H1 (cell line): ENCODE results near the gene LARP4B. TPM values are rescaled to one million over a fixed set of nuclear protein-coding genes. Genes with fewer than 3 reads are reported as not detected.

ENCODE experiments used
- CTCF ChIA-PET: fragments of 300-600 bp; sonication (Branson Sonifier 250); formaldehyde crosslinking; loops from one replicate; lab custom pipeline; 2021; ENCODE audit not compliant: partially characterized antibody; lab: Charles Lee
- POLR2A ChIA-PET: fragments of 300-600 bp; sonication (Branson Sonifier 250); formaldehyde crosslinking; loops from one replicate; lab custom pipeline; 2021; ENCODE audit warnings: inconsistent platforms; ENCODE audit not compliant: partially characterized antibody; lab: Charles Lee
- DNase-seq, 2 experiments: peaks; one replicate each; pipeline versions ENCODE4 v3.0.0 to v3.0.0-alpha.2; 2010 to 2022; ENCODE audit warnings: low spot score in 2 of 2, low read depth in 1 of 2, mixed read lengths in 1 of 2
- FAIRE-seq: peaks from 2 replicates; lab custom pipeline; 2011; peaks lifted over from hg19 to GRCh38; lab: Jason Lieb, UNC
- H2AFZ ChIP-seq: 2 replicates; pipeline ENCODE4 v1.8.1; 2012; ENCODE audit warnings: low read length, inconsistent platforms
- H2AK5ac ChIP-seq: 2 replicates; pipeline ENCODE4 v1.6.1; 2013; ENCODE audit warnings: low read depth, low read length
- H2BK120ac ChIP-seq: replicated peaks from 2 replicates; pipeline ENCODE3; 2013; ENCODE audit warnings: low read depth, low read length, inconsistent platforms
- H2BK12ac ChIP-seq: 2 replicates; pipeline ENCODE4 v1.6.1; 2013; ENCODE audit warnings: low read depth, low read length
- H2BK15ac ChIP-seq: 2 replicates; pipeline ENCODE4 v1.6.1; 2013; ENCODE audit warnings: low read length
- H2BK20ac ChIP-seq: 2 replicates; pipeline ENCODE4 v1.6.1; 2013; ENCODE audit warnings: low read length
- H2BK5ac ChIP-seq: 2 replicates; pipeline ENCODE4 v1.6.1; 2013; ENCODE audit warnings: low read depth, low read length
- H3K14ac ChIP-seq: 2 replicates; pipeline ENCODE4 v1.6.1; 2013; ENCODE audit warnings: inconsistent platforms; ENCODE audit not compliant: insufficient read length
- H3K18ac ChIP-seq: 2 replicates; pipeline ENCODE4 v1.6.1; 2013; ENCODE audit warnings: low read length; ENCODE audit errors: extremely low read depth
- H3K23ac ChIP-seq: 2 replicates; pipeline ENCODE4 v1.6.1; 2013; ENCODE audit warnings: inconsistent platforms; ENCODE audit not compliant: insufficient read length
- H3K23me2 ChIP-seq: 2 replicates; pipeline ENCODE4 v1.6.1; 2013; ENCODE audit warnings: low read depth, low read length
- H3K27ac ChIP-seq: 2 replicates; pipeline ENCODE4 v1.6.1; 2011; ENCODE audit warnings: low read depth, low read length, inconsistent platforms
- H3K27me3 ChIP-seq, 4 experiments: replicated peaks in 1 of 4; 1 replicate in 1 of 4; 2 replicates in 3 of 4; pipeline versions ENCODE4 v1.6.1 to v1.8.1; 2011 to 2013; ENCODE audit warnings: low read length in 3 of 4, mild to moderate bottlenecking in 3 of 4, inconsistent platforms in 2 of 4, mixed read lengths in 2 of 4, moderate library complexity in 1 of 4; ENCODE audit not compliant: control insufficient read depth in 3 of 4, insufficient read depth in 3 of 4; ENCODE audit errors: extremely low read depth in 1 of 4
- H3K36me3 ChIP-seq, 4 experiments: 2 replicates each; pipeline versions ENCODE4 v1.6.1 to v1.8.1; 2011 to 2013; ENCODE audit warnings: mild to moderate bottlenecking in 4 of 4, low read length in 3 of 4, moderate library complexity in 2 of 4, control low read depth in 1 of 4, inconsistent platforms in 1 of 4; ENCODE audit not compliant: insufficient read depth in 4 of 4, control insufficient read depth in 2 of 4
- H3K4ac ChIP-seq: replicated peaks from 2 replicates; pipeline ENCODE3; 2013; ENCODE audit warnings: low read length, low read depth, mixed read lengths, inconsistent platforms; ENCODE audit not compliant: insufficient read length
- H3K4me1 ChIP-seq, 4 experiments: replicated peaks in 1 of 4; 1 replicate in 1 of 4; 2 replicates in 3 of 4; pipeline versions ENCODE4 v1.6.1 to v1.8.1; 2011 to 2013; ENCODE audit warnings: low read length in 3 of 4, inconsistent platforms in 2 of 4, mixed read lengths in 1 of 4; ENCODE audit not compliant: insufficient read depth in 4 of 4, control insufficient read depth in 3 of 4
- H3K4me2 ChIP-seq, 2 experiments: 2 replicates each; pipeline versions ENCODE4 v1.6.1 to v1.8.1; 2011 to 2013; ENCODE audit warnings: low read depth in 2 of 2, low read length in 2 of 2, control low read depth in 1 of 2, inconsistent platforms in 1 of 2, mild to moderate bottlenecking in 1 of 2; ENCODE audit not compliant: insufficient read depth in 1 of 2
- H3K4me3 ChIP-seq, 4 experiments: fragments of 200-600, 300-600 bp in 1 of 4; sonication (generic), shearing (Covaris generic), sonication (Bioruptor Twin) in 1 of 4; 2 replicates each; pipeline versions ENCODE4 v1.5.1 to v1.8.1; 2011 to 2016; ENCODE audit warnings: low read length in 4 of 4, low read depth in 3 of 4, control low read depth in 2 of 4, inconsistent platforms in 2 of 4, mild to moderate bottlenecking in 2 of 4, mixed read lengths in 1 of 4, moderate library complexity in 1 of 4; ENCODE audit not compliant: insufficient read depth in 2 of 4; ENCODE audit errors: extremely low read depth in 1 of 4
- H3K56ac ChIP-seq: replicated peaks from 2 replicates; pipeline ENCODE3; 2013; ENCODE audit warnings: low read depth, mild to moderate bottlenecking, mixed read lengths, low read length, inconsistent platforms; ENCODE audit not compliant: insufficient read length
- H3K79me1 ChIP-seq: 2 replicates; pipeline ENCODE4 v1.6.1; 2013; ENCODE audit warnings: low read depth, low read length, control low read depth
- H3K79me2 ChIP-seq, 2 experiments: 2 replicates each; pipeline versions ENCODE4 v1.6.1 to v1.8.1; 2012 to 2013; ENCODE audit warnings: low read length in 2 of 2, mild to moderate bottlenecking in 2 of 2, inconsistent platforms in 1 of 2; ENCODE audit not compliant: insufficient read depth in 2 of 2, control insufficient read depth in 1 of 2
- H3K9ac ChIP-seq, 4 experiments: replicated peaks in 1 of 4; 1 replicate in 1 of 4; 2 replicates in 3 of 4; pipeline versions ENCODE4 v1.6.1 to v1.8.1; 2011 to 2013; ENCODE audit warnings: low read depth in 3 of 4, low read length in 3 of 4, control low read depth in 2 of 4, mild to moderate bottlenecking in 2 of 4, moderate library complexity in 2 of 4, inconsistent platforms in 1 of 4; ENCODE audit errors: extremely low read depth in 1 of 4
- H3K9me3 ChIP-seq, 2 experiments: 2 replicates each; pipeline versions ENCODE4 v1.6.1 to v1.8.1; 2012 to 2013; ENCODE audit warnings: mild to moderate bottlenecking in 2 of 2, moderate library complexity in 2 of 2, control low read depth in 1 of 2, inconsistent platforms in 1 of 2, low read depth in 1 of 2, low read length in 1 of 2, mixed read lengths in 1 of 2; ENCODE audit not compliant: insufficient read depth in 2 of 2
- H4K20me1 ChIP-seq, 2 experiments: replicated peaks in 1 of 2; 2 replicates each; pipeline versions ENCODE3 to v1.8.1; 2011 to 2013; ENCODE audit warnings: inconsistent platforms in 2 of 2, low read length in 2 of 2, mild to moderate bottlenecking in 1 of 2; ENCODE audit not compliant: insufficient read depth in 2 of 2, control insufficient read depth in 1 of 2
- H4K5ac ChIP-seq: 2 replicates; pipeline ENCODE4 v1.6.1; 2013; ENCODE audit warnings: low read length, low read depth, mixed read lengths, inconsistent platforms; ENCODE audit not compliant: insufficient read length
- H4K8ac ChIP-seq: 2 replicates; pipeline ENCODE4 v1.8.0; 2013; ENCODE audit warnings: mild to moderate bottlenecking, moderate library complexity, low read length, inconsistent platforms; ENCODE audit not compliant: insufficient read depth; ENCODE audit errors: extremely low read depth
- H4K91ac ChIP-seq: replicated peaks from 2 replicates; pipeline ENCODE3; 2013; ENCODE audit warnings: low read length, mixed read lengths, inconsistent platforms; ENCODE audit not compliant: insufficient read length
- RBBP5 ChIP-seq: IDR thresholded peaks from 2 replicates; pipeline ENCODE4 v1.7.1; 2012; ENCODE audit warnings: low read depth, mild to moderate bottlenecking, inconsistent platforms, low read length, moderate library complexity, borderline replicate concordance
- TAF7 ChIP-seq: optimal IDR thresholded peaks from 2 replicates; pipeline ENCODE3; 2011; ENCODE audit warnings: low read depth, mild to moderate bottlenecking, inconsistent platforms, low read length, moderate library complexity, borderline replicate concordance
- polyA plus RNA-seq, 7 experiments: library from polyadenylated mRNA; depleted of rRNA in 3 of 7; stranded (reverse) in 5 of 7; unstranded in 2 of 7; fragments of >200 nt in 5 of 7; fragments of 200-250 nt in 2 of 7; gene quantifications; 1 replicate in 5 of 7; 2 replicates in 1 of 7; 4 replicates in 1 of 7; pipeline versions ENCODE4 v1.2.1 to v1.2.3, GENCODE V29; 2011 to 2013; ENCODE audit warnings: missing spikeins in 2 of 7, mixed read lengths in 2 of 7
- total RNA-seq: library from RNA; stranded (reverse); fragmentation: NEBNext Ultra II Directional; extraction: Animal tissue kit (Norgen Biotek cat#: 25700); gene quantifications from 2 replicates; pipeline ENCODE4 v1.2.1, GENCODE V29; 2021

LARP4B gene
- total and polyA plus RNA-seq, 2 of the 8 experiments (the other 6 are each of a cell fraction or from before 2014, with no cell fraction given) = 20.1 to 78.6 TPM

GRCh38 chr10:761376-761775 is 170.1 kb downstream of the LARP4B start:
- no peaks in the 10 kb centered on the region for H3K9me3 ChIP-seq
- no peak for TF ChIP-seq TAF7
- no peak for TF ChIP-seq RBBP5
- TF ChIP-seq, all 59 proteins: peak for 0
- Histone ChIP-seq H3K9ac (no peak overlapping the region), H4K8ac (no peak overlapping the region), H3K4me2 (no peak overlapping the region), H4K20me1 (no peaks in the 10 kb centered on the region), H3K4me1 (no peaks in the 10 kb centered on the region), H3K36me3 (no peaks in the 10 kb centered on the region), H3K27me3 (no peaks in the 10 kb centered on the region), H2BK5ac (no peak overlapping the region), H4K5ac (no peak overlapping the region), H2AK5ac (no peak overlapping the region), H3K23me2 (peaks cover 2% of the 10 kb centered on the region; the same call in 1 of the 2 replicates), H3K18ac (no peak overlapping the region), H2BK15ac (no peak overlapping the region), H3K4me3 (no peak overlapping the region), H2BK120ac (no peak overlapping the region), H2BK12ac (no peak overlapping the region), H2BK20ac (no peak overlapping the region), H2AFZ (no peak overlapping the region), H3K79me2 (no peaks in the 10 kb centered on the region), H3K79me1 (no peaks in the 10 kb centered on the region), H3K4ac (no peak overlapping the region), H4K91ac (no peak overlapping the region), H3K14ac (no peak overlapping the region), H3K56ac (no peak overlapping the region), H3K23ac (no peak overlapping the region), H3K27ac (no peak overlapping the region)
- ChIA-PET POLR2A (no interaction called here), CTCF (no interaction called here)
- DNase-seq (no peak), FAIRE-seq (no peak)
